Nephron (organoid): ENCODE results near the gene USP35.

Source experiments
- H3K27ac Mint-ChIP-seq, 3 experiments: 2 replicates each; pipeline ENCODE4 v1.8.0; 2020; ENCODE audit warnings: mixed read lengths in 3 of 3, mild to moderate bottlenecking in 2 of 3, moderate library complexity in 1 of 3
- H3K27me3 Mint-ChIP-seq: 2 replicates; pipeline ENCODE4 v1.8.0; 2021; ENCODE audit warnings: low read depth, mild to moderate bottlenecking, moderate library complexity, mixed read lengths
- H3K36me3 Mint-ChIP-seq: 2 replicates; pipeline ENCODE4 v1.8.0; 2020; ENCODE audit warnings: low read depth, mixed read lengths
- H3K4me1 Mint-ChIP-seq: 2 replicates; pipeline ENCODE4 v1.8.0; 2020; ENCODE audit warnings: mixed read lengths
- H3K4me3 Mint-ChIP-seq, 3 experiments: 2 replicates each; pipeline ENCODE4 v1.8.0; 2020; ENCODE audit warnings: mild to moderate bottlenecking in 3 of 3, mixed read lengths in 3 of 3, moderate library complexity in 2 of 3
- H3K9me3 Mint-ChIP-seq: 2 replicates; pipeline ENCODE4 v1.8.0; 2020; ENCODE audit warnings: mixed read lengths
- TF ChIP-seq, protein P1 (sequence below), 3 experiments: fragments of 200-600 bp; sonication (generic); IDR thresholded peaks; one replicate each; pipeline ENCODE4 v1.5.0; 2021; ENCODE audit warnings: antibody characterized with exemption in 3 of 3; ENCODE audit not compliant: unreplicated experiment in 3 of 3

The USP35 gene

GRCh38 chr11:78197816-78198215 is 9.1 kb downstream of the USP35 start:
- Mint-ChIP-seq H3K27me3 (no peaks in the 10 kb centered on the region), H3K9me3 (no peaks in the 10 kb centered on the region), H3K36me3 (peaks cover 6% of the 10 kb centered on the region), H3K4me3 (no peak overlapping the region), H3K4me1 (peaks cover 25% of the 10 kb centered on the region), H3K27ac (no peak overlapping the region)
- TF ChIP-seq, protein P1, sequence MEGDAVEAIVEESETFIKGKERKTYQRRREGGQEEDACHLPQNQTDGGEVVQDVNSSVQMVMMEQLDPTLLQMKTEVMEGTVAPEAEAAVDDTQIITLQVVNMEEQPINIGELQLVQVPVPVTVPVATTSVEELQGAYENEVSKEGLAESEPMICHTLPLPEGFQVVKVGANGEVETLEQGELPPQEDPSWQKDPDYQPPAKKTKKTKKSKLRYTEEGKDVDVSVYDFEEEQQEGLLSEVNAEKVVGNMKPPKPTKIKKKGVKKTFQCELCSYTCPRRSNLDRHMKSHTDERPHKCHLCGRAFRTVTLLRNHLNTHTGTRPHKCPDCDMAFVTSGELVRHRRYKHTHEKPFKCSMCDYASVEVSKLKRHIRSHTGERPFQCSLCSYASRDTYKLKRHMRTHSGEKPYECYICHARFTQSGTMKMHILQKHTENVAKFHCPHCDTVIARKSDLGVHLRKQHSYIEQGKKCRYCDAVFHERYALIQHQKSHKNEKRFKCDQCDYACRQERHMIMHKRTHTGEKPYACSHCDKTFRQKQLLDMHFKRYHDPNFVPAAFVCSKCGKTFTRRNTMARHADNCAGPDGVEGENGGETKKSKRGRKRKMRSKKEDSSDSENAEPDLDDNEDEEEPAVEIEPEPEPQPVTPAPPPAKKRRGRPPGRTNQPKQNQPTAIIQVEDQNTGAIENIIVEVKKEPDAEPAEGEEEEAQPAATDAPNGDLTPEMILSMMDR (IDR thresholded peaks at IDR 0.05; ENCODE audit: unreplicated experiment in 3 of 3) = no peak

GRCh38 chr11:78199015-78199652 is 10.4 kb downstream of the USP35 start:
- Mint-ChIP-seq H3K4me1 (peaks cover 13% of the 10 kb centered on the region), H3K27me3 (no peaks in the 10 kb centered on the region), H3K9me3 (no peaks in the 10 kb centered on the region), H3K36me3 (peaks cover 11% of the 10 kb centered on the region), H3K4me3 (no peak overlapping the region), H3K27ac (no peak overlapping the region)
- TF ChIP-seq, protein P1 (IDR thresholded peaks at IDR 0.05; ENCODE audit: unreplicated experiment in 3 of 3) = no peak

- TF ChIP-seq, protein P1 (IDR thresholded peaks at IDR 0.05; ENCODE audit: unreplicated experiment in 3 of 3) = no peak
- Mint-ChIP-seq H3K4me1 (peaks cover 8% of the 10 kb centered on the region), H3K9me3 (no peaks in the 10 kb centered on the region), H3K4me3 (no peak overlapping the region), H3K27ac (no peak overlapping the region), H3K27me3 (no peaks in the 10 kb centered on the region), H3K36me3 (peaks cover 12% of the 10 kb centered on the region)
Measured at GRCh38 chr11:78199653-78200015, 10.9 kb downstream of the USP35 start.

DNA sequence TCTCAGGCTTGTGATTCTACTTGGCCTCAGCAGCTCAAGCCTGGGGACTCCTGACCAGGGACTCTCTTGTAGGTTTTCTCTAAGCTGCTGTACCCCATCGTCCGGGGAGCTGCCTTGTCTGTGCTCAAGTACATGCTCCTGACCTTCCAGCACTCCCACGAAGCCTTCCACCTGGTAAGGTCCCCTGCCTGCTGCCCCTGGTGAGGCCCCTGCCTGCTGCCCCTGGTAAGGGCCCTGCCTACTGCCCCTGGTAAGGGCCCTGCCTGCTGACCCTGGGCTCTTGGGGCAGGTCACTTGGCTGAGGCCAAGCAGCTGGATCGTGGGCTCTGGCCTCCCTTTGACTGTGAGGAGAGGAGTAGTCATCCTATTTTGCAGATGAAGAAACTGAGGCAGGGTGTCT is 11.3 kb downstream of the USP35 start:
- no peaks in the 10 kb centered on the region for H3K27me3 Mint-ChIP-seq
- peaks cover 14% of the 10 kb centered on the region for H3K36me3 Mint-ChIP-seq
- peaks cover 4% of the 10 kb centered on the region for H3K4me1 Mint-ChIP-seq
- H3K4me3 Mint-ChIP-seq = no peak overlapping the region
- no peak overlapping the region for H3K27ac Mint-ChIP-seq
- TF ChIP-seq, protein P1 (IDR thresholded peaks at IDR 0.05; ENCODE audit: unreplicated experiment in 3 of 3) = no peak
- no peaks in the 10 kb centered on the region for H3K9me3 Mint-ChIP-seq

DNA sequence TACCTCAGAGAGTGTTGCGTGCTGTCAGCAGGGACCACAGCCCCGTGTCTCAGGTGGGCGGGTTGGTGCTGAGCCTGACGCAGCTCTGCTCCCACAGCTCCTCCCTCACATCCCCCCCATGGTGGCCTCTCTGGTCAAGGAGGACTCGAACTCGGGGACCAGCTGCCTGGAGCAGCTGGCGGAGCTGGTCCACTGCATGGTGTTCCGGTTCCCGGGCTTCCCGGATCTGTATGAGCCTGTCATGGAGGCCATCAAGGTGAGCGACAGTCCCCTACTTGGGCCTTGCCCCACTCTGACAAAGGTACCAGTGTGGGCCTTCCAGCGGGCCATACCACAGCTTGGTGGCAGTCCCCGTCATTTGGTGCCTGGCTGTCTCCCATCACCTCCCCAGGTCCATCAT is 11.8 kb downstream of the USP35 start:
- TF ChIP-seq, protein P1 (IDR thresholded peaks at IDR 0.05; ENCODE audit: unreplicated experiment in 3 of 3) = no peak
- Mint-ChIP-seq H3K27me3 (no peaks in the 10 kb centered on the region), H3K4me1 (no peaks in the 10 kb centered on the region), H3K27ac (no peak overlapping the region), H3K4me3 (no peak overlapping the region), H3K36me3 (peaks cover 14% of the 10 kb centered on the region), H3K9me3 (no peaks in the 10 kb centered on the region)

DNA sequence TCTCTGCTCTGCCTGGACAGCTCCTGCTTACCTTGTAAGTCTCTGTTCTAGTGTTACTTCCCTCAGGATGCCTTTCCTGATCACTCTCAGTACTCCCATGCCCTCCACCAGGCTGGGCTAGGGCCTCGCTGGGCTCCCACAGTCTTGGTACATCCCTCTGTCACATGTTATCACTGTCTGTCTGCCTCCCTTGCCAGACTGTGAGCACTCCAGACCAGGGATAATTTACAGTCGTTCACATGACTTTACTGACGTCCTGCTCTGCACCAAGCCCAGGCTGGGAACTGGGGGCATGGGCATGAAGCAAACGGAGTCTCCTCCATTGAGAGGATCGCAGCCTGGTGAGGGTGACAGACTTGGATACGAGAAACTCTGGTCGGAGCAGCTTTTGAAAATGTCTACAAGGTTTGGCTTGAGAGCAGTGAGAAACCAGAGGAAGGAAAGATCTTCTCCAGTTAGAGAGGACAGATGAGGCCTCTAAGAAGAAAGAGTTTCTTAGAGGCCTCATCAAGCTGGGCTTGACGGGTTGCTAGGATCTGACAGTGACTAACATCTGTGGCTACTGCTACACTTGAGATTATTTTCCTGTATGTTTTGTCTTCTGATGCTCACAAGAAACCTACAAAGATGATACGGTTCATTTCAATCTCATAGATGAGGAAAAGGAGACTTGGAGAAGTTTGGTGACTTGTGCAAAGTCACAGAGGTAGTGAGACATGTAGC is 12.5 kb downstream of the USP35 start:
- Mint-ChIP-seq H3K9me3 (no peaks in the 10 kb centered on the region), H3K27me3 (no peaks in the 10 kb centered on the region), H3K4me1 (no peaks in the 10 kb centered on the region), H3K27ac (no peak overlapping the region), H3K36me3 (peaks cover 14% of the 10 kb centered on the region), H3K4me3 (no peak overlapping the region)
- TF ChIP-seq, protein P1 (IDR thresholded peaks at IDR 0.05; ENCODE audit: unreplicated experiment in 3 of 3) = no peak
